ENCODE data around the gene SLC37A1. TPM values are rescaled to one million over a fixed set of nuclear protein-coding genes. Genes with fewer than 3 reads are reported as not detected.

Gene SLC37A1
- total and polyA plus RNA-seq, 4 donors: 2.0 to 7.2 (median 4.3) TPM

DNA sequence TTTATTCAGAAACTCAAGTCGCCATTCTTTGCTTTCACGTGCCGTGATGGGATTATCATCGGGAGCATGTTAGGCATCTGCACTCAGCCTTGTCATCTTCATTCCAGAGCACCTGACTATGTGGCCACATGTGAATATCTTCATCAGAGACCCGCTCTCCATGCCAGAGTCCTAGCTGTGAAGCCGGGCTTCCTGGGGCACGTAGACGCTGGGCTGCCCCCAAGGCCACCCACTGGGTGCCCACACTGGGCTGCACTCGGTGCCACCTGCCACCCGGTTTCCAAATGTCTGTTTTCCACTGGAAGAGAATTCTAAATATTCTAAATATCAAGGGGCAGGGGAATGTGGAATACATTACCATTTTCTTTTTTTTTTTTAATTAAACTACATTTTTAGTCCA, 43.8 kb downstream of the SLC37A1 start:
- TF ChIP-seq, protein P1, sequence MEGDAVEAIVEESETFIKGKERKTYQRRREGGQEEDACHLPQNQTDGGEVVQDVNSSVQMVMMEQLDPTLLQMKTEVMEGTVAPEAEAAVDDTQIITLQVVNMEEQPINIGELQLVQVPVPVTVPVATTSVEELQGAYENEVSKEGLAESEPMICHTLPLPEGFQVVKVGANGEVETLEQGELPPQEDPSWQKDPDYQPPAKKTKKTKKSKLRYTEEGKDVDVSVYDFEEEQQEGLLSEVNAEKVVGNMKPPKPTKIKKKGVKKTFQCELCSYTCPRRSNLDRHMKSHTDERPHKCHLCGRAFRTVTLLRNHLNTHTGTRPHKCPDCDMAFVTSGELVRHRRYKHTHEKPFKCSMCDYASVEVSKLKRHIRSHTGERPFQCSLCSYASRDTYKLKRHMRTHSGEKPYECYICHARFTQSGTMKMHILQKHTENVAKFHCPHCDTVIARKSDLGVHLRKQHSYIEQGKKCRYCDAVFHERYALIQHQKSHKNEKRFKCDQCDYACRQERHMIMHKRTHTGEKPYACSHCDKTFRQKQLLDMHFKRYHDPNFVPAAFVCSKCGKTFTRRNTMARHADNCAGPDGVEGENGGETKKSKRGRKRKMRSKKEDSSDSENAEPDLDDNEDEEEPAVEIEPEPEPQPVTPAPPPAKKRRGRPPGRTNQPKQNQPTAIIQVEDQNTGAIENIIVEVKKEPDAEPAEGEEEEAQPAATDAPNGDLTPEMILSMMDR (IDR thresholded peaks at IDR 0.05; ENCODE audit: low read depth, low read length, missing input control): no peak
- no peak for TF ChIP-seq GABPA (IDR thresholded peaks at IDR 0.05 in 1 of 2, conservative IDR thresholded peaks at IDR 0.05 in 1 of 2)
- TF ChIP-seq FOXA2 (IDR thresholded peaks at IDR 0.05): no peak
- no peak for TF ChIP-seq NR2F2 (IDR thresholded peaks at IDR 0.05)
- TF ChIP-seq HNF4A (conservative IDR thresholded peaks at IDR 0.05): no peak
- TF ChIP-seq, protein P2, sequence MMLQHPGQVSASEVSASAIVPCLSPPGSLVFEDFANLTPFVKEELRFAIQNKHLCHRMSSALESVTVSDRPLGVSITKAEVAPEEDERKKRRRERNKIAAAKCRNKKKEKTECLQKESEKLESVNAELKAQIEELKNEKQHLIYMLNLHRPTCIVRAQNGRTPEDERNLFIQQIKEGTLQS (IDR thresholded peaks at IDR 0.05): no peak
- no peak for TF ChIP-seq EGR1 (IDR thresholded peaks at IDR 0.05; ENCODE audit: low read depth in 2 of 2)
- TF ChIP-seq TAF1 (conservative IDR thresholded peaks at IDR 0.05): no peak
- no peak overlapping the region for H3K27ac ChIP-seq (ENCODE audit: low read depth in 1 of 2, low read length in 2 of 2)
- no peak for DNase-seq (ENCODE audit: low spot score)
- peaks cover 3 to 12% (median 9%) of the 10 kb centered on the region in 4 donors for H3K4me1 ChIP-seq (ENCODE audit: control insufficient read depth in 4 of 4, insufficient read depth in 4 of 4, low read length in 3 of 4)
- H3K9ac ChIP-seq (ENCODE audit: low read depth in 1 of 2, low read length in 2 of 2): no peak overlapping the region
- H3K4me3 ChIP-seq (ENCODE audit: low read depth in 1 of 3, low read length in 3 of 3): no peak overlapping the region
- peaks cover 0 to 13% (median 7%) of the 10 kb centered on the region in 4 donors for H3K36me3 ChIP-seq (ENCODE audit: control insufficient read depth in 4 of 4, insufficient read depth in 3 of 4, low read depth in 1 of 4, low read length in 3 of 4)
- H3K9me3 ChIP-seq (ENCODE audit: control insufficient read depth in 4 of 4, low read length in 3 of 4): no peaks in the 10 kb centered on the region
- 96% methylated on average over 10 of the region's 10 CpGs for whole genome bisulfite sequencing
- H3K27me3 ChIP-seq (ENCODE audit: control insufficient read depth in 4 of 4, insufficient read depth in 4 of 4, low read length in 3 of 4): no peaks in the 10 kb centered on the region

DNA sequence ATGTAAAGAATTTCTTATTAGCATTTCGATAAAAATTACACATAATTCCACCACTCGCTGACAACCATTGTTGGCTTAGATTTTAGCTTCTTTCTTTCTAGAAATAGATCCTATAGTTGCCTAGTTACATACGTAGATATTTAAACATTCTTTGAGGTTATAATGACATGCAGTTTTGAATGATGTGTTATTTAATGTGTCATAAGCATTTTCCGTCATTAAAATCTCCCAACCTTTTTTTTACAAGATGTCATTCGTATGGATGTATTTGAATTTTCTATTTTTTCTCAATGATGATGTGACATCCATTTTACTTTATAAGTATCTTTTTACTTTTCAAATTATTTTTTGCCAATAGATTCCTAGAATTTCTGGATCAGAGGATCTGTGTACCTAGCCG, 44.7 kb downstream of the SLC37A1 start:
- peaks cover 0 to 14% (median 7%) of the 10 kb centered on the region in 4 donors for H3K36me3 ChIP-seq (ENCODE audit: control insufficient read depth in 4 of 4, insufficient read depth in 3 of 4, low read depth in 1 of 4, low read length in 3 of 4)
- 97% methylated on average over 6 of the region's 6 CpGs for WGBS
- no peak for DNase-seq (ENCODE audit: low spot score)
- H3K9ac ChIP-seq (ENCODE audit: low read depth in 1 of 2, low read length in 2 of 2): no peak overlapping the region
- peaks cover 3 to 12% (median 9%) of the 10 kb centered on the region in 4 donors for H3K4me1 ChIP-seq (ENCODE audit: control insufficient read depth in 4 of 4, insufficient read depth in 4 of 4, low read length in 3 of 4)
- TF ChIP-seq FOXA1 (IDR thresholded peaks at IDR 0.05): no peak
- TF ChIP-seq, protein P1 (IDR thresholded peaks at IDR 0.05; ENCODE audit: low read depth, low read length, missing input control): no peak
- TF ChIP-seq EGR1 (IDR thresholded peaks at IDR 0.05; ENCODE audit: low read depth in 2 of 2): no peak
- TF ChIP-seq, protein P3, sequence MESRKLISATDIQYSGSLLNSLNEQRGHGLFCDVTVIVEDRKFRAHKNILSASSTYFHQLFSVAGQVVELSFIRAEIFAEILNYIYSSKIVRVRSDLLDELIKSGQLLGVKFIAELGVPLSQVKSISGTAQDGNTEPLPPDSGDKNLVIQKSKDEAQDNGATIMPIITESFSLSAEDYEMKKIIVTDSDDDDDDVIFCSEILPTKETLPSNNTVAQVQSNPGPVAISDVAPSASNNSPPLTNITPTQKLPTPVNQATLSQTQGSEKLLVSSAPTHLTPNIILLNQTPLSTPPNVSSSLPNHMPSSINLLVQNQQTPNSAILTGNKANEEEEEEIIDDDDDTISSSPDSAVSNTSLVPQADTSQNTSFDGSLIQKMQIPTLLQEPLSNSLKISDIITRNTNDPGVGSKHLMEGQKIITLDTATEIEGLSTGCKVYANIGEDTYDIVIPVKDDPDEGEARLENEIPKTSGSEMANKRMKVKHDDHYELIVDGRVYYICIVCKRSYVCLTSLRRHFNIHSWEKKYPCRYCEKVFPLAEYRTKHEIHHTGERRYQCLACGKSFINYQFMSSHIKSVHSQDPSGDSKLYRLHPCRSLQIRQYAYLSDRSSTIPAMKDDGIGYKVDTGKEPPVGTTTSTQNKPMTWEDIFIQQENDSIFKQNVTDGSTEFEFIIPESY (IDR thresholded peaks at IDR 0.05): no peak
- no peak for TF ChIP-seq GABPA (IDR thresholded peaks at IDR 0.05 in 1 of 2, conservative IDR thresholded peaks at IDR 0.05 in 1 of 2)
- no peak for TF ChIP-seq RAD21 (IDR thresholded peaks at IDR 0.05)
- TF ChIP-seq TAF1 (conservative IDR thresholded peaks at IDR 0.05): no peak
- no peak for TF ChIP-seq RXRA (IDR thresholded peaks at IDR 0.05)
- no peaks in the 10 kb centered on the region for H3K9me3 ChIP-seq (ENCODE audit: control insufficient read depth in 4 of 4, low read length in 3 of 4)
- no peaks in the 10 kb centered on the region for H3K27me3 ChIP-seq (ENCODE audit: control insufficient read depth in 4 of 4, insufficient read depth in 4 of 4, low read length in 3 of 4)
- no peak overlapping the region for H3K4me3 ChIP-seq (ENCODE audit: low read depth in 1 of 3, low read length in 3 of 3)
- no peak overlapping the region for H3K27ac ChIP-seq (ENCODE audit: low read depth in 1 of 2, low read length in 2 of 2)

Measured in liver (tissue), 9 donors.